ENCODE data around the gene SLC9A9. TPM values are rescaled to one million over a fixed set of nuclear protein-coding genes. Genes with fewer than 3 reads are reported as not detected.

SLC9A9 gene
- total and polyA plus RNA-seq, 10 donors: 10.8 to 58.2 (median 44.7) TPM

GRCh38 chr3:143239031-143239430, 609.2 kb downstream of the SLC9A9 start:
- Histone ChIP-seq H3K4me3 (no peak overlapping the region), H3K4me1 (peaks cover 0 to 6% (median 0%) of the 10 kb centered on the region in 6 donors), H3K9me3 (no peaks in the 10 kb centered on the region), H3K27ac (no peak overlapping the region), H3K27me3 (replicated peaks in 1 of 7) (no peaks in the 10 kb centered on the region), H3K36me3 (no peaks in the 10 kb centered on the region)
- TF ChIP-seq POLR2A (IDR thresholded peaks at IDR 0.05) (no peak), CTCF (IDR thresholded peaks at IDR 0.05 in 8 of 11, conservative IDR thresholded peaks at IDR 0.05 in 3 of 11) (no peak), POLR2AphosphoS5 (IDR thresholded peaks at IDR 0.05) (no peak)
- intact Hi-C loops (cut with DNase I; ENCODE audit: low total_unique reads): no loop called here
- DNase-seq: no peak
- 59 to 89% (median 83%) methylated on average over 3 of the region's 3 CpGs for whole genome bisulfite sequencing, 5 donors

GRCh38 chr3:143237077-143237627, 611.1 kb downstream of the SLC9A9 start:
- WGBS, 5 donors: 70 to 88% (median 81%) methylated on average over 8 of the region's 8 CpGs
- Histone ChIP-seq H3K36me3 (no peaks in the 10 kb centered on the region), H3K27ac (no peak overlapping the region), H3K27me3 (replicated peaks in 1 of 7) (no peaks in the 10 kb centered on the region), H3K4me1 (peaks cover 0 to 6% (median 0%) of the 10 kb centered on the region in 6 donors), H3K4me3 (no peak overlapping the region), H3K9me3 (no peaks in the 10 kb centered on the region)
- TF ChIP-seq CTCF (IDR thresholded peaks at IDR 0.05 in 8 of 11, conservative IDR thresholded peaks at IDR 0.05 in 3 of 11): no peak
- no peak for TF ChIP-seq POLR2AphosphoS5 (IDR thresholded peaks at IDR 0.05)
- no peak for TF ChIP-seq POLR2A (IDR thresholded peaks at IDR 0.05)
- DNase-seq: no peak
- intact Hi-C loops (cut with DNase I; ENCODE audit: low total_unique reads): no loop called here

GRCh38 chr3:143236226-143236964, 611.9 kb downstream of the SLC9A9 start:
- H3K4me1 ChIP-seq: peaks cover 0 to 6% (median 0%) of the 10 kb centered on the region in 6 donors
- peak overlapping the region in 1 of 8 donors; percentile 13 for H3K27ac ChIP-seq
- 70 to 79% (median 76%) methylated on average over 11 of the region's 11 CpGs for WGBS, 5 donors
- no peaks in the 10 kb centered on the region for H3K36me3 ChIP-seq
- no peaks in the 10 kb centered on the region for H3K27me3 ChIP-seq (replicated peaks in 1 of 7)
- TF ChIP-seq POLR2AphosphoS5 (IDR thresholded peaks at IDR 0.05) (no peak), CTCF (IDR thresholded peaks at IDR 0.05 in 8 of 11, conservative IDR thresholded peaks at IDR 0.05 in 3 of 11) (no peak), POLR2A (IDR thresholded peaks at IDR 0.05) (no peak)
- H3K4me3 ChIP-seq: no peak overlapping the region
- no peaks in the 10 kb centered on the region for H3K9me3 ChIP-seq
- DNase-seq: no peak
- intact Hi-C loops (cut with DNase I; ENCODE audit: low total_unique reads): no loop called here

- Histone ChIP-seq H3K27me3 (replicated peaks in 1 of 7) (no peaks in the 10 kb centered on the region), H3K4me3 (no peak overlapping the region), H3K9me3 (no peaks in the 10 kb centered on the region), H3K27ac (no peak overlapping the region), H3K4me1 (peaks cover 0 to 6% (median 0%) of the 10 kb centered on the region in 6 donors), H3K36me3 (no peaks in the 10 kb centered on the region)
- intact Hi-C loops (cut with DNase I; ENCODE audit: low total_unique reads): no loop called here
- no peak for DNase-seq
- TF ChIP-seq POLR2A (IDR thresholded peaks at IDR 0.05) (no peak), CTCF (IDR thresholded peaks at IDR 0.05 in 8 of 11, conservative IDR thresholded peaks at IDR 0.05 in 3 of 11) (no peak), POLR2AphosphoS5 (IDR thresholded peaks at IDR 0.05) (no peak)
- 88 to 91% (median 89%) methylated on average over 3 of the region's 3 CpGs for WGBS, 5 donors
Observed at GRCh38 chr3:143235614-143236204, 612.6 kb downstream of the SLC9A9 start.
